ENCODE data around the gene ARSK.

- TF ChIP-seq POLR2AphosphoS5 (IDR thresholded peaks at IDR 0.05; ENCODE audit: low read depth, low read length) (no peak), TAF1 (IDR thresholded peaks at IDR 0.05; ENCODE audit: borderline replicate concordance, low read depth, low read length) (no peak), YY1 (IDR thresholded peaks at IDR 0.05; ENCODE audit: low read depth) (no peak), USF2 (IDR thresholded peaks at IDR 0.05; ENCODE audit: borderline replicate concordance, low read depth, low read length) (no peak), MAX (IDR thresholded peaks at IDR 0.05; ENCODE audit: low read depth) (no peak), TCF12 (IDR thresholded peaks at IDR 0.05) (no peak)
These were observed 56.5 kb downstream of the ARSK start for GRCh38 chr5:95611396-95611795.

Data from SK-N-SH (cell line).